OCI-LY3 (cell line): ENCODE data around the gene FBXO17.

Source experiments
- EZH2phosphoT487 ChIP-seq: fragments of 200-600 bp; shearing (Covaris generic); IDR thresholded peaks from 2 replicates; pipeline ENCODE4 v1.6.1; 2018; ENCODE audit warnings: antibody characterized with exemption, mixed run types, low read depth
- TF ChIP-seq, protein P1 (sequence below): fragments of 200-600, 300-600 bp; sonication (generic); IDR thresholded peaks from 2 replicates; pipeline ENCODE4 v1.5.1; 2014; ENCODE audit warnings: antibody characterized with exemption, low read length, low read depth

DNA sequence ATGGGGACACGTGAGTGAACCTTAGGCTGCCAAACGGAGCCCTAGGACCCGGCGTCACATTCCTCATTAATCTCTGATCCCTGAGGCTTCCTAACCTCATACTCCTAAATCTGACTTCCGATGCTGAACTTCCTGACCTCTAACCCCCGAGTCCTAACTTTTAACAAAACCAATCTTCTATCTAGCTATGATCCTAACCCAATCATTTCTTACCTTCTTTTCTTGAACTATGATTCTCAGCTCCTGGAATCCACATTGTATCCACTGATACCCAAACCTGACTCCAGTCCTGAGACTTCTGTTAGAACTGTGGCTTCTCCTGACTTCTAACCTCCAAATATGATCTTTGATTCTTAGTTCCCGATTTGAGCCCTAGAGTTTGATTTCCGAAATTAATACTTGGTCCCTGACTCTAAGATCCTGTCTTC is 75.3 kb downstream of the FBXO17 start:
- TF ChIP-seq, protein P1, sequence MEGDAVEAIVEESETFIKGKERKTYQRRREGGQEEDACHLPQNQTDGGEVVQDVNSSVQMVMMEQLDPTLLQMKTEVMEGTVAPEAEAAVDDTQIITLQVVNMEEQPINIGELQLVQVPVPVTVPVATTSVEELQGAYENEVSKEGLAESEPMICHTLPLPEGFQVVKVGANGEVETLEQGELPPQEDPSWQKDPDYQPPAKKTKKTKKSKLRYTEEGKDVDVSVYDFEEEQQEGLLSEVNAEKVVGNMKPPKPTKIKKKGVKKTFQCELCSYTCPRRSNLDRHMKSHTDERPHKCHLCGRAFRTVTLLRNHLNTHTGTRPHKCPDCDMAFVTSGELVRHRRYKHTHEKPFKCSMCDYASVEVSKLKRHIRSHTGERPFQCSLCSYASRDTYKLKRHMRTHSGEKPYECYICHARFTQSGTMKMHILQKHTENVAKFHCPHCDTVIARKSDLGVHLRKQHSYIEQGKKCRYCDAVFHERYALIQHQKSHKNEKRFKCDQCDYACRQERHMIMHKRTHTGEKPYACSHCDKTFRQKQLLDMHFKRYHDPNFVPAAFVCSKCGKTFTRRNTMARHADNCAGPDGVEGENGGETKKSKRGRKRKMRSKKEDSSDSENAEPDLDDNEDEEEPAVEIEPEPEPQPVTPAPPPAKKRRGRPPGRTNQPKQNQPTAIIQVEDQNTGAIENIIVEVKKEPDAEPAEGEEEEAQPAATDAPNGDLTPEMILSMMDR = no peak
- no peak for TF ChIP-seq EZH2phosphoT487
